GM19023 (cell line): ENCODE data around the gene ARL3.
A peak's percentile ranks its signal among the peaks of the same experiment; 100 is the strongest.

Experiments used
- ATAC-seq: cut with Tn5 transposase; IDR thresholded peaks from one replicate; pipeline ENCODE4 v1.9.1; 2021; ENCODE audit warnings: mild to moderate bottlenecking, moderate library complexity; ENCODE audit not compliant: unreplicated experiment

ARL3 gene

GRCh38 chr10:102653060-102653459 lies 61.1 kb downstream of the ARL3 start:
- no peak for ATAC-seq

- ATAC-seq, result peak; percentile 42
Measured at GRCh38 chr10:102652170-102652916, 61.9 kb downstream of the ARL3 start.

DNA sequence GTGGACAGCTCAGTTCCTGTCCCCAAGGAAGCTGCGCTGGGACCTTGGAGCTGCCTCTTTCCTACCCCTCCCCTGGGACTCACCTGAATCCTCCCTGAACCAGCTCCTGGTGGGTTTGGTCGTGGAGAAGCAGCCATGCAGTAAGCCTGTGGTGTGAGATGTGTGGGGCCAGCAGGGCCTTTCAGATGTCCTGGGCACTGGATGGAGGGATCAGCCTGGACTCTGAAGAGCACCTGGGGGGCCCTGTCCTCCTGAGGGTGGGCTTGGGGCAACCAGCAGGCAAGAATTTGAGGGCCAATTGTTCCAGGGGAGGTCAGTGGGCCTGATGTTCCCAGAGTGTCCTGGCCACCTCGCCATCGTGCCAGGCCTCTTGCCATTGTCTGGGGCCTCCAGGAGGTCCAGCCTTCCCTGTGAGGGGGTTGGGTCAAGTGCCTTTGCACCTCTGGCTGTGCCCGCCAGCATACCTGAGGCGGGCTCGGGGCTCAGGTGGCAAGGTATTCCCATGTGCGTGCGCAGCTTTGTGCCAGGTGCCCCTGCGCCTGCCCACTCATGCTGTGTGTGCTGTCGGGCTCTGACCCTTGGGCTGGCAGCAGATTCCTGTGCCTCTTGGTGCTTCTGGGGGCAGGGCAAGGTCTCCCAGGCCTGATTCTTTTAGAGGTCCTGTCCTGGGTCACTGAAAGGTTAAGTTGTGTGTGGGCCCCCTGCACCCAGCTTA lies 62.6 kb downstream of the ARL3 start:
- ATAC-seq, result no peak

GRCh38 chr10:102650655-102651454 lies 63.3 kb downstream of the ARL3 start:
- ATAC-seq, result no peak

GRCh38 chr10:102649797-102650654 lies 64.2 kb downstream of the ARL3 start:
- no peak for ATAC-seq

DNA sequence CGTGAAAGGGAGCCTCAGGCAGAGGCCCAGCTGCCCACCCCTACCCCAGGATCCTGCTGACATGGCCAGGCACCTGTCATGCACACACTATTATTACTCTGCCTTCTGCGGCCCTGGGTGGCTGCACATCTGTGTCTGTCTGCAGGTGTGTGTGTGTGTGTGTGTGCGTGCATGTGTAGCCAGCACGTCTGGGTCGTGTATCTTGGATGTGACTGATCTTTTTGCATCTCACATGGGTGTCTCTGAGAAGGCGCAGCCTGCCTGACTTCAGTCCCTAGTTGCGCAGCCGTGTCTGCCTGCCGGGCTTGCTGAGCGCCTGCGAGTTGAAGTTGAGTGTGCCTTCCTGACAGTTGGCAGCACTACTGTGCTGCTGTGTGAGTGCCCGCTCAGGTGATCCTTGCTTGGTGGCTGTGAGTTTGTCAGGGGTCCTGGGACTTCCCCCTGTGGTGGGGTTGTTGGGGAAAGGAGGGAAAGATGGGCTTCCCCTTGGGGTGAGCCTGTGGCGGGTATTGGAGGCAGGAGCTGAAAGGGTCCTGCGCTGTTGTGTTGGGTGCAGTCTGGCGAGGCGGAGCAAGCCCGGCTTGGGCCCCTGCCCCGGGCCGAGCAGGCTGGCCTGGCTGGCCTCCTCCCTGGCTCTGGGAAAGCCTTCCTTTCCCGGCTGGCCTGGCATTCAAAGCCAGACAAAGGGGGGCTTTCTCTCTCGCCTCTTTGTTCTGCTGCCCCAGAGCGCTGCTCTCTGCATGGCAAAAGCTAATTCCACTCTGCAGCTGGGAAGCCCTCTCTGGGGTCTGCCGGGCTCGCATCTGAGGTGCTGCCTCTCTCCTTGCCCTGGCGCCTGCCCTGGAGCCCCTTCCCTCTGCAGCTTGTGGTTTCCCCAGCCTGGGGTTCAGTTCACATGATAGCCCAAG lies 65.1 kb downstream of the ARL3 start:
- ATAC-seq, result no peak

- no peak for ATAC-seq
Measured at GRCh38 chr10:102648269-102648888, 65.8 kb downstream of the ARL3 start.

DNA sequence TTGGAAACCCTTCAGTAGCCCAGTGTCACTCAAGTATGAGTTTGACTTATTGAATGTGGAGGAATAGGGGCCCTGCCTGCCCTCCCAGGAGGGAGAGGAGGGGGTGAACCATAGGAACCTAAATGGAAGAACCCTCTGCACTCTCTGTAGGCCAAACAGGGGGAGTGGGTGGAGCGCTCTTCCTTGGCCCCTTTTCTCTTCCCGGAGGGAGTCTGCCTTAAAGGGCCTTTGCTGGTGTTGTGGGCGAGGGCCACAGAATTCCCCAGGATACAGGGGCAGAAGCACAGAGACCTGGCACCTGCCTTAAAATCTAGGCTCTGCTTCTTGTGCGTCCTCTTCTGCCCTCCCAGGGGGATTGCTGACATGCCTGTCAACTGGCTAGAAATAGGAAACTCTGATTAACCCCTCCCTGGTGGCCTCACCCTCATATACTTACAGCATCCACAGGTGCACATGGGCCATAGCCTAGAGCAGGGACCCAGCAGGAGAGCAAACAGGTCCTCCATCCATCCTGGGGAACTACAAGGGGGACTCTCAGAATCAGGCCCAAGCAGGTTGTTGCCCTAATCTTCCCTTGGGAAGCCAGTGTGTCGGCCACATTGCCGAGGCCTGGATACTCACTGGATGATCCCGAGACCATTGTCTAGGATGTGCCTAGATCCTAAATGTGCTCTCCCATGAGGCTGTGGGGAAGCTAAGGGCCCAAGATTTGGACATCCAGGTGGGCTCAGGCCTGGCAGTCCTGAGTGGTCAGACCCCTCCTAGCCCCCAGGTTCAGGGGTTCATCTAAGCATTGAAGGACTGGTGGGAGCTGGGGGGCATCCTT lies 66.5 kb downstream of the ARL3 start:
- ATAC-seq, result no peak

GRCh38 chr10:102646610-102647442 lies 67.4 kb downstream of the ARL3 start:
- ATAC-seq, result no peak

- peak; percentile 38 for ATAC-seq
Measured at GRCh38 chr10:102645741-102646609, 68.2 kb downstream of the ARL3 start.

DNA sequence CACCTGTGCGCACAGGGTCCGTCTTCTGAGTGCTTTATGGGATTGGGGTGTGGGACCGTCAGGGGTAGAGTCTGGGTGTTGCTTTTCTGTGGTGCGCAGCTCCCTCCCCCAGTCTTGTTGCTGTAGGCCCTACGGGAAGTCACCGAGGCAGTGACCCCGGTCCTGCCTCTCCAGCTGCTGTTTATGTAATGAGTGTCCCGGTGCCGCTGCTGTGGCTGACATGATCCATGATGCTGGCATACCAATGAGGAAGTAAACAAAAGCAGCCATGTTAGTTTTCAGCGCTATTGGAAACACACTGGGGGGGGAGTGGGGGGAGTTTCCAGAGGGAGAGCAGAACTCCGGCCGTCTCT lies 68.8 kb downstream of the ARL3 start:
- ATAC-seq, result no peak

- ATAC-seq, result no peak
Measured at GRCh38 chr10:102644646-102645387, 69.4 kb downstream of the ARL3 start.

GRCh38 chr10:102644066-102644645 lies 70.0 kb downstream of the ARL3 start, which contains the start of gene TRIM8:
TRIM8 (plus strand) TSS chr10:102644479; CDS start chr10:102644618, 139 bp downstream.
- peak; percentile 14 for ATAC-seq

- ATAC-seq, result peak; percentile 1
Measured at GRCh38 chr10:102643336-102644065, 70.7 kb downstream of the ARL3 start.
